ENCODE data around the gene DLG1. TPM values are rescaled to one million over a fixed set of nuclear protein-coding genes. Genes with fewer than 3 reads are reported as not detected.
A peak's percentile ranks its signal among the peaks of the same experiment; 100 is the strongest.

DLG1 gene
- total RNA-seq, 1 experiment from 2014 or later: 55.2 TPM

GRCh38 chr3:197292083-197292646 lies 6.2 kb downstream of the DLG1 start:
- DNase-seq (ENCODE audit: low read depth): no peak

- no peak for DNase-seq (ENCODE audit: low read depth)
These were observed 8.7 kb downstream of the DLG1 start for GRCh38 chr3:197289726-197290125.

DNA sequence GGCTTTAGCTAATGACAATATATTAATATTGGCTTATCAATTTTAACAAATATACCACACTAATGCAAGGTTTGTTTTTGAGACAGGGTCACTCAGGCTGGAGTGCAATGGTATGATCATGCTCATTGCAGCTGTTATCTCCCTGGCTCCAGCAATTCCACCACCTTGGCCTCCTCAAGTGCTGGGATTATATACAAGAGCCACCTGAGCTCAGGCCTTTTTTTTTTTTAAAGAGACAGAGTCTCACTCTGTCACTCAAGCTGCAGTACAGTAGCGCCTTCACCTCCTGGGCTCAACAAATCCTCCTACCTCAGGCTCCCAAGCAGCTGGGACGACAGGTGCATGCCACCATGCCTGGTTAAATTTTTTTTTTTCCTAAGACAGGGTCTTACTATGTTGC lies 11.7 kb downstream of the DLG1 start:
- no peak for DNase-seq (ENCODE audit: low read depth)

- DNase-seq (ENCODE audit: low read depth): no peak
These were observed 12.9 kb downstream of the DLG1 start for GRCh38 chr3:197285557-197285956.

GRCh38 chr3:197283045-197283444 lies 15.4 kb downstream of the DLG1 start:
- no peak for DNase-seq (ENCODE audit: low read depth)

- DNase-seq (ENCODE audit: low read depth): no peak
These were observed 16.6 kb downstream of the DLG1 start for GRCh38 chr3:197281849-197282248.

DNA sequence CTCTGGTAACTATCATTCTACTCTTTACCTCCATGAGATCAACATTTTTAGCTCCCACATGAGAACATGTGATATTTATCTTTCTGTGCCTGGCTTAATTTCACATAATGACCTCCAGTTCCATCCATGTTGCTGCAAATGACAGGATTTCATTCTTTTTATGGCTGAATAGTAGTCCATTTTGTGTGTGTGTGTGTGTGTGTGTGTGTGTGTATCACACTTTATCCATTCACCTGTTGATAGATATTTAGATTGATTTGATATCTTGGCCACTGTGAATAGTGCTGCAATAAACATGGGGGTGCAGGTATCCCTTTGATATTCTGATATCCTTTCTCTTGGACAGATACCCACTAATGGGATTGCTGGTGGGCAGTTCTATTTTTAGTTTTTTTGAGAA lies 18.3 kb downstream of the DLG1 start:
- no peak for DNase-seq (ENCODE audit: low read depth)

DNA sequence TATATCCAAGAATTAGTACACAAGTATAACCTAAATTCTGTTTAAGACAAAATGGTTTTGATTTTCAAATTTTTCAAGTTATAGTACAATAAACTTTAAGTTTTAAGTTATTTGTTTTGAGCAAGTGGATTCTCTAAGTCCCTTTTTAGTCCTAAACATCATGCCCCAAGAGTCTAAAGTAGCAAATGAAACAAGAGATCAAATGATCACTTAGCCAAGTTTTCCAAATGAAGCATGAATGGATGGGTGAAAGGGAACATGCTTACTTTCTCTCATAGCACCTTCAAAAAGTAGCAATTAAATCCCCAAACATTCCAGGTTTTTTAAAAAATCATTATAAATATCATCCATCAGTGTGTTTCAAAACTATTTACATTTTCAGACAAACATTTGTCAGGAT lies 19.5 kb downstream of the DLG1 start:
- DNase-seq (ENCODE audit: low read depth): no peak

- DNase-seq (ENCODE audit: low read depth): peak; percentile 30
These were observed 21.6 kb downstream of the DLG1 start for GRCh38 chr3:197276808-197277207.

DNA sequence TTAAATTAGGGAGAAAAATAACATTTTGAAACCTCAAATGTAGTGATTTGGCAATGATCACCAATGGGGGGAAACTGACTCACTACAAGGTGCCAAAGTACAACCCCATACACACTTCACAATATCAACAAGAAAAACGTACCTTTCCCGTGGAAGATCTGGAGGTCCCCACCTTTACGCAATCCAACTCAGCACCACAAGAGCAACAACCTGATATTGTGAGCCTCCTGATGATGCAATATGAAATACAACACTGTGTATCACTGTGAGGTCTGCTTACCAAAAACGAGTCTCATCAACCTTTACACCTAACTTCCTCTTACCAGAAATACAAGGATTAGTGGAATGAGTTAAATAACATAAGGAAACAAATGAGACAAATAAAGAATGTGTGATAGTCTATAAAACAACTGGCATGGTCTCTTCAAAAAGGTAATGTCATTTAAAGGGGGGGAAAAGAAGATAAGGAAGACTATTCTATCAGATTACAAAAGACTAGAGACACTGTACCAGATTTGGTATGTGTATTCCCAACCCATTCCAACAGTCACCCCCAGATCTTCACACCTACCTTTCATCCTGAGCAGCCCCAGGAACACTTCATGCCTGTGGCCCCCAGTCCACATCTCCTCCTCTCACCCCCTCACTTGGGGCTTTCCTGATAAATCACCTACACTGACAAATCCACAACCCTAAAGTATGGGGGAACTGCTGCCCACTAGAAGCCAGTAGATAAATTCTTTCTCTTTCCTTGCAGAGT lies 27.7 kb downstream of the DLG1 start:
- DNase-seq (ENCODE audit: low read depth): no peak

GRCh38 chr3:197269024-197269423 lies 29.4 kb downstream of the DLG1 start:
- DNase-seq (ENCODE audit: low read depth): no peak

GRCh38 chr3:197268294-197268693 lies 30.1 kb downstream of the DLG1 start:
- no peak for DNase-seq (ENCODE audit: low read depth)

GRCh38 chr3:197266331-197266730 lies 32.1 kb downstream of the DLG1 start:
- DNase-seq (ENCODE audit: low read depth): no peak

GRCh38 chr3:197262709-197263108 lies 35.7 kb downstream of the DLG1 start:
- no peak for DNase-seq (ENCODE audit: low read depth)

DNA sequence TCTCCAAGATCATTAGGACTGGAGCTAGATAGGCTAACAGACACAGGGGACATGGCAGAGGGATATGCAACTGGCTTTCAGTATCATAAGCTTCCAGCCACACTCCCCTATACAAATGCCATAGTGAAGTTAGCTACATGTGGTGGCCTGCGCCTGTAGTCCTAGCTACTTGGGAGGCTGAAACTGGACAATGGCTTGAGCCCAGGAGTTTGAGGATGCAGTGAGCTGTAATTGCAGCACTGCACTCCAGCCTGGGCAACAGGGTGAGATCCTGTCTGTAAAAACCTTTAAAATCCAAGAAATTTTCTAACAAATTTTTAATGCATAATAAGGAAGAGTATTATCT lies 37.3 kb downstream of the DLG1 start:
- DNase-seq (ENCODE audit: low read depth): no peak

- no peak for DNase-seq (ENCODE audit: low read depth)
These were observed 37.8 kb downstream of the DLG1 start for GRCh38 chr3:197260491-197261163.

DNA sequence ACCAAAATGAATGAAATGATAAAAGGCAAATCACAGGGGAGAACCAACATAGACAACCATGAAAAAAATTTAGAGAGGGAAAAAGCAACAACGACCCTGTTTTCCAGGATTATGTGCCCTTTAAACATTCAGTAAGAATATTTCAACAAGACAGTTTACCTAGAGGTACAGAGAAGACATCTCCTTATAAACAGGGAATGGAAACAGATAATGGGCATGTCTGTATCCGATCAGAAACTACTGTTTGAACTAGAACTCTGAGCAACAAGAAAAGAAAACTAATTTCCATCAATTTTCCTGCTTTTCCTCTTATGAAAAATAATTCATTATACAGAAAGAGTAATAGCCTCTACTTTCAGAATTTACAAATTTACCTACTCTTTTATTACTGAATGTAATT lies 39.3 kb downstream of the DLG1 start:
- no peak for DNase-seq (ENCODE audit: low read depth)

DNA sequence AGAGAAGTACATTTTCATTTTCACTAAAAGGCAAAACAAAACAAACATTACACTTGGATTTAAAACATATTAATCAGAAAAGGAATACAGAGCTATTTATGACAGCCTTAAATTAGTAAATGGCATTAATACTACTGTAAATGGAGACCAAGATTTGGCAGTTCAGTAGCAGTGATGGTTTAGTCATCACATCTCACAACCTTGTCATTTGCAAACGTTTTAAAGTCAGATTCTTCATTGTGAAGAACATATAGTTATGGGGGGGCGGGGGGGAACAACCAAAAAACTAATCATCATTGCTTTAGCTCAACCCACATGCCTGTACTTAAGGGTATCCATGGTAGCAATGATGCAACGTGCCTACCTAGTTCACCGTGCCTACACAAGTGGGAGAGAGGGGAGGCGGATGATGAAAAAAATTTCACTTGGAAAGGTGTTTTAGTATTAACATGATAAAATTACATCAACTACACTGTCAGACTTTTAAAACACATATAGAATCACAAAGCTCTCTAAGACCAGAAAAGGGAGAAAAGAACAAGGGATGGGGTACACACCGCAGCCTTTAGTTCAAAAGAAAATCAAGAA lies 40.1 kb downstream of the DLG1 start:
- no peak for DNase-seq (ENCODE audit: low read depth)

DNA sequence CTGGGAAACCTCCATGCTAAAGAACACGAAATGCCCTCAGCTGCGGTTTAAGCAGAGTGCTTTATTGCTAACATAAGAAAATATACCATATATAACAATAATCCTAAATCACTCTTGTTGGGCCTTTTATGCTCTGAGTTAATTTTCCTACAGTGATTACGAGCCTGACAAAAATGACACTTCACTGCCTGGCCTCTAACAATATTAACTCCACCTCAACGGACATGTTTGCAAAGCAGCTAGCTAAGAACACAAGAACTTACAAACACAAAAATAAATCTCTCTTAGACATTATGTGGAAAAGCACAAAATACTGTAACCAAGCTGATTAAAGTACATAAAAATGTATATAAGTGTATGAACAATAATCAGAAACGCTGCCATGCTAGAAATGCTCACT lies 40.7 kb downstream of the DLG1 start:
- DNase-seq (ENCODE audit: low read depth): no peak

DNA sequence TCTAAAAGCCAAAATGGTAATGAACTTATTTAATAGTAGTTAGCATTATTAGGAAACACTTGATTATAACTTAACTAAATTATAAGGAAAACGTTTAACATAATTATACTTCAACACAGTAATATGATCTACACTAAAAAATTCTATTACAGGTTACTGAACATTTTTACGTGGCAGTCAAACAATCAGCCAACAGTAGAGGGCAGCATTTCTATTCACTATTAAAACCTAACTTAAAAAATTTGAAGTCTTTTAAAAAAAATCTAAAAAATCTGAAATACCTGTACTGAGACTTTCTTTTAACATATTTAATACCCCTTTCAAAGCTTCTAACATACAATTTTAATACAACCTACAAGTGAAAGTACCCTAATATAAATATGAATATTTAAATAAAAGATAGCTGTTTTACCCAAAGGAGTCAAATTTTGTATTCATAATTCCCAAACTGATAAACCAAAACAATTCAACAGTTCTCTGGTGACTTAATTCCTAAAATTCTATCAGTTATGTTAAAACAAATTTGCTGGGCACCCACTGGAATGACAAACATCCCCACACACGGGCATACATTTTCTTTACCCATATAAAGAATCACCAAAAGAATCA lies 41.5 kb downstream of the DLG1 start:
- peak; percentile 69 for DNase-seq (ENCODE audit: low read depth)

DNA sequence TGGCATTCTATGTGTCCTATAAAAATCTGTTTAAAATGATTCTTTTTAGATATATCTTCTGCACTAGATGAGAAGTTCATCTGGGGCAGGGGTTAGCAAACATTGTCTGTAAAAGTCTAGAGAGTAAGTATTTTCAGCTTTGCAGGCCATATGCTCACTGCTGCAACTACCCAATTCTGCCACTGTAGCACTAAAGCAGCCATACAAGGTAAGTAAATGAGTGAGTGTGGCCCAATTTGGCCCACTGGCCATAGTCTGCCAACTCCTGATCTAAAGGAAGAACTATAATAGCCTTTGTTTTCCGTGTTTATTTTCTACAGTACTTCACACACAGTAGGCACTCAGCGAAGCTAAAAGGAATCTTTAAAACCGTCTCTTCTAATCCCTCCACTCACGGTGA lies 42.3 kb downstream of the DLG1 start:
- DNase-seq (ENCODE audit: low read depth): no peak

Measured in HT1080 (cell line).